Cerebellar nuclear complex (tissue), 1 donor: ENCODE data around the gene HOXA4.

ENCODE experiments used
- DNase-seq, 2 experiments: peaks; one replicate each; lab custom pipeline; 2025; lab: John Stamatoyannopoulos, UW

HOXA4 gene

GRCh38 chr7:27117887-27118491, 12.6 kb downstream of the HOXA4 start:
- DNase-seq, result no peak

GRCh38 chr7:27116962-27117886, 13.3 kb downstream of the HOXA4 start:
- no peak for DNase-seq

DNA sequence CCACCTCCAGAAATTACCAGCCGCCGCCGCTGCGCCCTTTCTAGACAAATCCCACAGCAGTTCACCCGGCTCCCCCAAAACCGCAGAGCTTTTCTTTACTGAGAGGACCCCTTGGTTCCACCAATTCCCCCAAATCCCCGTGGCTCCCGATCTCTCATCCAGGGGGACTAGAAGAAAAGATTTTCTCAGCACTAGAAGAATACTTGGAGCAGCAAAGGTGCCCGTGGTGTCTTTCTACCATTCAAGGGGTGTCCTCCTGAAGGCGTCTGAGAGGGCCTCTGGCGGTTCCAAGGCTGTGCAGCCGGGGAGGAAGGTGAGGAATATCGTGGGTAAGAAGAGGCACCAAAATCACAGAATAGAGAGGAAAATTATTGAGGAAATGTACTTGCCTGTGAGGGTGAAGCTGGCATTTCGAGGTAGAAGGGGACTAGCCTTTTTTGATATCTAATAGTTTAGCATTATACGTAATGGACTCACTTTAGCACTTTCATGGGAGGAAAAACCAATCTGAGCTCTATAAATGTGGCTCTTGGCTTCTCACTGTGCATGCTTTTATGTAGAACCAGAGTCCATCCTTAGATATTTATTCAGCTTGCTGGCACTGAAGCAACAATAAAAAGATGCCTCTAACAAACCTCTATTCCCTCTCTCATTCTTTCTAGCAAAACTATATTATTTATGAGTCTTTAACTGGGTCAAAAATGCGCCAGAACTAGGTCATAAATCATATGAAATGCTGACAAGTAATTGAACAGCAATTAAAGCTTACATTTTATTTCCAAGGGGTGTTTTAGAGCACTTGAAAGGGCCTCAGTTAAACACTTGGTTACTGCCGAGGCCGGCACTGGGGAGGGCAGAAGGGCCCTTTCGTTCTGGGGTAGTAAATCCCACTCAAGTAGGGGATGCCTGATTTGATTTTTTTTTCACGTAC, 14.3 kb downstream of the HOXA4 start:
- no peak for DNase-seq

DNA sequence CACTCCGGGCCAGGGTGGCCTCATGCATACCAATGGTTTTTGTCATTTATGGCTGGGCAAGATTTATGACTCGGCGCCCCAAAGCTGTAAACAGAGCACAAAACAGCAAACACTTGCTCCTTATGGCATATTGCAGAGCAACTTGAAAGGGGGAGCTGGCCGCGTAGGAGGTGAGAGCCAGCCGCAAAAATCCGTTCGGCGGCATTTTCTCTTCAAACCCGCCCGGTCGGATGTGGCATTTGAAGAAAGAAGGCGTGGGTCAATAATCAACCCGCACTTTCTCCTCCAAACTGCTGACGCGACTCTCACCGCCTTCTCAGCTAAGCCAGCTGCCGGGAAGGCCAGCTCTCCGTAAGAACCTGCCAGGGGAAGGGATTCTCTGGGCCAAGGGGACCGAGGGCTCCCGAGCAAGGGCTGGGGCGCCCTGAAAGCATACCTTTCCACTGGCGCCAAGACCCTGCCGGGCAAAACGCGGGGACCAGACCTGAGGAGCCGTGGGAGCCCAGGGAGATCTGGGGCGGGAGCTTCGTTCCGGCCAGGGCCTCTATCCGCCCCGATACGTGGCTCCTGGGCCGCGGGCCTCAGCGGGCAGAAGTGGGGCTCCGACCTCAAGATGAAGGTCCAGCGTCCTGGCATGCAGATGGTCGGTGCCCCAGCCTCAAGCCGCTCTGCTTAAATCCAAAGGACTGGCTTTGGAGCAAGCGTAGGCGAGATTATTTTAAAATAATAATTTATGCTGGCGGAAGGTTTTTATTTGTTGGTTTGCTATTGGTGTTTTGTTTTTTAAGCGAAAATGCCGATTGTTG, 15.1 kb downstream of the HOXA4 start:
- DNase-seq, result no peak

DNA sequence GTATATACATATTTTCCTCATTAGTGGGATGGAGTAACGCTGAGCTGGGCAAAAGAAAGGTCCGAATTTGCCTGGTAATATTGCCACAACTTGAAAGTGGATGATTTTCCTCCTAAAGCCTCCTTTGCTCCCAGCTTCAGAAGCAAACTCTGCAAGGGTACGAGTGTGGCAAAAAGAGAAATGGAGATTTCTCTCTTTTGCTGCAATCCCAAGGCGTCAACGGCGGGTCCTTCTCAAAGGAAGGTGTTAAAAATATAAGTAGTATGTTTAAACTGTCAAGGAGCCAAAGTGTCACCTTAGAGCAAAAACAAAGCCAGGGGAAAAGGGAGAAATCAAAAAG, 15.7 kb downstream of the HOXA4 start:
- DNase-seq, result no peak

GRCh38 chr7:27113991-27114769, 16.4 kb downstream of the HOXA4 start:
- DNase-seq, result no peak

- DNase-seq, result no peak
Measured at GRCh38 chr7:27112955-27113949, 17.3 kb downstream of the HOXA4 start.

DNA sequence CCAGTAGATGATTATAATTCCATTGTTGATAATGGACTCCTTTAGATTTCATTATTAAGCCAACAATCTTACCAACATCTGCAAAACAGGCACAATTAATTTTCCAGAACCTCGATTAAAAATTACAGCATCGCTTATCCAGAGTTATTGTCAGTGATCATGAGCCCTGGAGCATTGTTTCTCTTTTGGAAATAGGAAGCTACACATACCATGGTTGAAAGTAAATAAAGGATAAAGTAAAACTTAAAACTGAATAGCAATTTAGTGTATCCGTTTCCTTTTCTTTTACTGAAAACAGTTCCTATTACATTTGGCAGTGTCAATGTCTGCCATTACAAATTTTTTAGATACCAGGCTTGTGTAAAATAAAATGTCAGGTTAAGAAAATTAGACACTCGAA, 18.2 kb downstream of the HOXA4 start:
- no peak for DNase-seq

DNA sequence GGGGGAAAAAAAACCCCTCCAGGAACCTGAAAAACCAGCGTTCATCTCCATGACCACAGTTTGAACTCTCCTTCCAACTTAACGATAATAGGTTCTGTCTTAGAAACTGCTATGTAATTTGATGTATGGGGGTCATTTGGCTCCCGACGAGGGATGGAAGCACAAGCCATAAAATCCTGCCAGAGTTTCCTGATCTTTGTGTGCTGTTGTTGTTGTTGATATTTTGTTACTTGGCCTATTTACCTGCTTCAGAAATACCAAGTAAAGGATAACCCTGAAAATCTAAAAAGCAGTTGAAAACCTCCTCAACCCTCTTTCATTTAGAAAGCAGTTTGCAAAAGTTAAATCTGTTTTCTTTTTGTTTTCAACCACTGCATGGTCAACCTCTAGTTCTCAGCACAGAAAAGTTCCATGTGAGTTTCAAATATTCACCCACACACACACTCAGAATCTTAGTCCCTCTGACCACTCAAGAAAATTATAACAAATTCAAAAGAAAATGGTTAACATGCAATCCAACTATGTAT, 18.7 kb downstream of the HOXA4 start:
- no peak for DNase-seq

DNA sequence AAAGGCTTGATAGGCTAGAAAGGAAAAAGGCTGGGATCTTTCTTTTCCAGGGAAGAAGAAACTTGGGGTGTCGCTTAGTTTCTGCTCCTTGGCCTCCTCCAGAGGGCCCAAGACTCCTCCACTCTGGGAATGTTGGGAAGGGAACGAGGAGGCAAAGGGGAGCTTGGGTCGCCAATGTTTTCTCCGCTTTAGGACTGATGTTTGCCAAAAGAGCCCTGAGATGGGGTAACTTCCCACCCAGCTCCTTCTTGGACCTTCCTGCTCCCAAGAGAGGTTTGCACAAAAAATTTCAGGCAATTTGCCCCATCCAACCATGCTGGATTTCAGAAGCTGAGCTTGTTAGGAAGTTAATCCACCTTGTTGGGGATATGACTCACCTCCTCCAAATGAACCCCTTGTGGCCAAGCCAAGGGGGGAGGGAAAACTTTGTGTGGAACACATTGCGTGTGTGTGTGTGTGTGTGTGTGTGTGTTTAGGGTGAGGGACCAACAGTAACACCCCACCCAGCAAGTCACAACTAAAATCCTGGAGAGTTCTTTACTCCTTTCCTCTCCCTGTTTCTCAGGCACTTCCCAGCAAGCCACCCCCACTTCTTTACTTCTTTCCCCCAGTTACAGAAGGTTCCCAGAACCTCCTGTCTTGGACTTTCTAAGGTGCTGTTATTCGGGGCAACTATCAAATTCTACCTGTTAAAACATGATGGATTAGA, 19.4 kb downstream of the HOXA4 start:
- no peak for DNase-seq

- DNase-seq, result no peak
Measured at GRCh38 chr7:27110186-27111031, 20.1 kb downstream of the HOXA4 start.

GRCh38 chr7:27109466-27110185, 20.9 kb downstream of the HOXA4 start:
- DNase-seq, result no peak

DNA sequence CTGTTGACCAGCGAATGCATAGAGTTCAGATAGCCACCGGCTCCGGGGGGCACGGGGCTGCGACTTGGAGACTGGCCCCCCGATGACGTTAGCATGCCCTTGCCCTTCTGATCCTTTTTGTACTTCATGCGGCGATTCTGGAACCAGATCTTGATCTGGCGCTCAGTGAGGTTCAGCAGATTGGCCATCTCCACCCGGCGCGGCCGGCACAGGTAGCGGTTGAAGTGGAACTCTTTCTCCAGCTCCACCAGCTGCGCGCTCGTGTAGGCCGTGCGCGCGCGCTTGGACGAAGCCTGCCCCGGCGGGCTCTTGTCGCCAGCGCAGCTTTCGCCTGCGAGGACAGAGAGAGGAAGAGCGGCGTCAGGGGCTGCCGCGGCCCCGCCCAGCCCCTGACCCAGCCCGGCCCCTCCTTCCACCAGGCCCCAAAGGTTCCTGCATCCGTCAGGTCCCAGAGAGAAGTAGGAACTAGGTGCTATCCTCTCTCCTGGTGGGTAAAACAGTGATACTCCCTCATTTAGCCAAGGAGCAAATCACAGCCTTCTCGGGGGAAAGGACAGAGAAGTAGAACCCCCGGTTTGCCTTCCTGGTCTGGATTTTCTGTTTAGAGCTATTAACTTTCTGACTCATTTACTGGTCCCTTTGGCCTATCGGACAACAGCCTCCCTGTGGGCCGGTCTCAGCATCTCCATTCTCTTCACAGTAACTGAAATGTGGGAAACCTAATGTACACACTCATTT, 22.0 kb downstream of the HOXA4 start:
- DNase-seq, result no peak

DNA sequence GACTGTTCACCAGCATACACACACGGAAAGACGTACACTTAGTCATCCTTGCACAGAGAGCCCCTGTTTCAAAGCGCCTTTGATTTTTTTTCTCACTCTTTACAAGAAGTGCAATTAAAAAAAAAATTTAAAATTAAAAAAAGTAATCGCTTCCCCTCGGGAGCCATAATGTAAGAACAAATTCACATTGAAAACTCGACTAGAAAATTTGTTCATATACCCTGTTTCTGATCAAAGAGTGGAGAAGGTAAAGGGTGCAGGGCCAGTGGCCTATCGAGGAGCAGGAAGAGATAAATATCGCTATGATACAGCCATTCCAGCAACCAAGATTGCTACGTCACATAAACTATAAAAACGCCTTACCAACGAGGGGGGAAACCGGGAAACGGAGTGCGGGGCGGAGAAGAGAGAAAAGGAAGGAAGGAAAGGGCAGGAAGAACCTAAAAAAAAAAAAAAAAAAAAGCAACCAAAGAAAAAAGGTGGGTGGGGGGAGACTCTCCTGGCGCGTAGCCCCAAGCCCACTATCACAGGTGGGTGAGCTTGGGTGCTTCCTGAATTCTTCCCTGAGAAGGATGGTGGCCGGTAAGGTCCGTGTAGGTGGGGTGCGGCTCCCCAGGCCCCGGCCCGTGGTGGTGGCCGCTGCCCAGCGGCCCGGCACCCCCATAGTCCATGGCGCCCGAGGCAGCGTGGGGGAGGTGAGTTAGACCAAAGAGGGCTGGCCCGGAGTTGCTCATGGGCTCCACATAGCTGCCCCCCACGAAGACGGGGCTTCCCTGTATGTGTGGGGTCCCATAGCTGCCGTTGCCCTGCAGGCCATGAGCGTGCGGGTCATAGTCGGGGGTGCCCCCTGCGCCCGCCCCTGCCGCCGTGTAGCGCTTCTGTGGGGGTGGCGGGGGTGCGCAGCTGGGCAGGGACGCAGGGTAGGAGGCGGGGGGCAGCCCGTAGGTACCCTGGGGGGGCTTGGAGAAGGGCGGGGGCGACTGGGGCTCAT, 22.9 kb downstream of the HOXA4 start:
- DNase-seq, result no peak

GRCh38 chr7:27106901-27107240, 23.7 kb downstream of the HOXA4 start:
- no peak for DNase-seq
